ENCODE data around the gene P3R3URF.

DNA sequence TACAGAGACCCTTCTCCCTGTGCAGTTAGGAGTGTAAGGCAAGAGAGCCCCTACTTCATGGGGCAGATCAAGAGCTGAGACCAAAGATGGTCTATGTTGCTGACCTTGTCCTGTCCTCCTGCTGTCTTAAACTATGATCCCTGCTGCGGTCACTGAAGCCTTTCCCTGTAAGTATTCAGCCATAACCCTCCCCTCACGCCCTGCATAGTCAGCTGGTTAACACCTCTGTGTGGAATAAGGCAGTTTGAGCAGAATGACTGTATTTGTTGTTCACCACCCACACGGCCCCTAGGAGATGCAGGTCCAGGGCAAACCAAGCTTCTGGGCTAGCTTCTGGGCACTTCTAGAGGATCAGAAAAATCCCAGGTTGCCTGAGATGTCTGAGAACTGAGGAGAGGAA, 1.0 kb downstream of the P3R3URF start:
- no peak for TF ChIP-seq POLR2A (IDR thresholded peaks at IDR 0.05; ENCODE audit: low read depth, low read length)
- no peak for TF ChIP-seq POLR2AphosphoS5 (IDR thresholded peaks at IDR 0.05; ENCODE audit: low read depth, low read length)
- TF ChIP-seq TAF1 (IDR thresholded peaks at IDR 0.05; ENCODE audit: borderline replicate concordance, low read depth, low read length): no peak

Data from GM12892 (cell line).